IPS DF 4.7 (cell line): Measurements from ENCODE around the gene ACOT11.

Experiments
- DNase-seq: peaks from one replicate; pipeline ENCODE4 v3.0.0-alpha.2; 2013; ENCODE audit warnings: low spot score; ENCODE audit errors: extremely low read depth

Gene ACOT11

DNA sequence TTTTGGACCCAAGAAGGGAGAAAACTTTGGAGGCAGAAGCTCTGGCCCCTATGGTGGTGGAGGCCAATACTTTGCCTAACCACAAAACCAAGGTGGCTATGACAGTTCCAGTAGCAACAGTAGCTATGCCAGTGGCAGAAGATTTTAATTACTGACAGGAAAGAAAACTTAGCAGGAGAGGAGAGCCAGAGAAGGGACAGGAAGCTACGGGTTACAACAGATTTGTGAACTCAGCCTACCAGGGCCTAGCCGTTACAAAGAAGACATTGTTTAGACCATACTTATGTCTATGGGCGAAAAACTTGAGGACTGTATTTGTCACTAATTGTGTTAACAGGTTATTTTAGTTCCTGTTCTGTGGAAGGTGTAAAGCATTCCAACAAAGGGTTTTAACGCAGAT lies 10.4 kb upstream of the ACOT11 start:
- no peak for DNase-seq

DNA sequence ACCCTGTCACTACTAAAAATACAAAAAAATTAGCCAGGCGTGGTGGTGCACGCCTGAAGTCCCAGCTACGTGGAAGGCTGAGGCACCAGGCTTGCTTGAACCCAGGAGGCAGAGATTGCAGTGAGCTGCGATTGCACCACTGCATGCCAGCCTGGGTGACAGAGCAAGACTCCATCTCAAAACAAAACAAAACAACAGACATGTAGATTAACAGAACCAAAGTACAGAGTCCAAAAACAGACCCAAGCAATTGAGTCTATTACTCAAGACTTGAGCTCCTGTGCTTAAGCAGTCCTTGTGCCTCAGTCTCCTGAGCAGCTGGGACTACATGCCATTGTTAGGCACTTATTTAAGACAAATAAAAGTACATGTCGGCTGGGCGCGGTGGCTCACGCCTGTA lies 9.5 kb upstream of the ACOT11 start:
- DNase-seq: no peak

DNA sequence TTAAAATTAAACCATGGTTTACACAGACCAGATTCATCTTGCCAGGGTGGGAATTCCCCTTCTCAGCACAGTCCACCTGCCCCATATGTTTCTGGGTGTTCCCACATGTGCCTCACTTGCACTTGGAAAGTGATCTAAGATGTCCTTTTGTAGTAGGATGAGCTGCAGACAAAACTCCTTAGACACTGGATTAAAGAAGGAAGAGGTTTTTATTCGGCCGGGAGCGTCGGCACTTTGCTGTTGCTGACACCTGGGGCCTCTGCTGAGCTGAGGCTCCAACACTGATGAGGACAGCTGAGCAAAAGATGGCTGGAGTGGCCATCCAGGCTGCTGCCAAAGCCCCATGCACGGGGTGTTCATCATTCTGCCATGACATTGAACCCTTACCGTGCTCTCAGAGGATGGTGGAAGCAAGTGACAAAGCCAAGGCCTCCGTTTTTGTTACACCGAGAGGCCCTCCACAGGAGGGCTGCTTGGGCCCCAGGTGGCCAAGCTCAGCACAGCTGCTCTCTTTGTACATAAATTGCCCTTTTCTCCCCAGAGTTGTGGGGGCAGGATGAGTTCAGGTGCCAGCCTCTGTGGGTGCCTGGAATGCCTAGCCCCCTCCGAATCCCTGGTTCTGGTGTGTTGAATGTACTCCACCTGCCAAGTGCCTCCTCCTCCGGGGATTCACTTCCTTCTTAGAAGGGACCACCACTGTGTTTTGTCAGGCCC lies 7.3 kb upstream of the ACOT11 start:
- no peak for DNase-seq

DNA sequence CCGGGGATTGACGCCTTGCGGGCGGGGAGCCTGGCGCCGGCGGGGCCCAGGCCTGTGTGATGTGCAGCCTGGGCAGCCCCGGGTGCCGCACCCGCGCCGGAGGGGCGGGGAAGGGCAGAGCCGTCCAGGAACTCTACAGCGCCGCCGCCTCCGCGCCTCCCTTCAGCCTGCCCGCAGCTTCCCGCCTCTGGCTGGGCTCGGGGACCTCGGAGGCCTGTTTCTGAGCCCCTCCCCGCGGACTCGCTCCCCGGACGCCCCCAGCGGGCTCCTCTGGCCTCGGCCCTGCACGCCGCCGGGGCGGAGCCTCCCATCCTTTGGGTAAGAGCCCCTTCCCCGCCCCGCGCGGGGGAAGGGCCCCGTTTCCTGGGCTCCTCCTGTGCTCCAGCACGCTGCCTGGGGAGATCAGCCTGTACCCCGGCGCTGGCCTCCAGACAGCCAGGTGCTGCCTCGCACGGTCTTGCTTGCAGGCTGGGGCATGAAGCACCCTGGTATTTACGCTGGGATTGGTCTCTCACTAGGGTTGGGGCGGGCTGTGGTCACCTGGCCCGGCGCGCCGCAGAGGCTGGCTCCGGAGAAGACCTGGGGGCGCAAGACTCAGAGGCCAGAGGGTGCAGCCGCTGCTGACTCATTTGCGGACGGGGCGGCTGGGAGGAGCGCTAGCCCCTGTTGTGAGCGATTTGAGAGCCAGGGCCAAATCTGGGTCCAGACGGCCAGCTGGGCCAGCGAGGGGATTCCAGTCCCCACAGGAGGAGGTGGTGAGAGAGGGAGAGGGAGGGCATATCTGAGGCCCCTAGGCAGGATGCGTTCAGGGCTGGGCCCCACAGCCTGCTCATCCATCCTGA lies 5.7 kb upstream of the ACOT11 start:
- no peak for DNase-seq

DNA sequence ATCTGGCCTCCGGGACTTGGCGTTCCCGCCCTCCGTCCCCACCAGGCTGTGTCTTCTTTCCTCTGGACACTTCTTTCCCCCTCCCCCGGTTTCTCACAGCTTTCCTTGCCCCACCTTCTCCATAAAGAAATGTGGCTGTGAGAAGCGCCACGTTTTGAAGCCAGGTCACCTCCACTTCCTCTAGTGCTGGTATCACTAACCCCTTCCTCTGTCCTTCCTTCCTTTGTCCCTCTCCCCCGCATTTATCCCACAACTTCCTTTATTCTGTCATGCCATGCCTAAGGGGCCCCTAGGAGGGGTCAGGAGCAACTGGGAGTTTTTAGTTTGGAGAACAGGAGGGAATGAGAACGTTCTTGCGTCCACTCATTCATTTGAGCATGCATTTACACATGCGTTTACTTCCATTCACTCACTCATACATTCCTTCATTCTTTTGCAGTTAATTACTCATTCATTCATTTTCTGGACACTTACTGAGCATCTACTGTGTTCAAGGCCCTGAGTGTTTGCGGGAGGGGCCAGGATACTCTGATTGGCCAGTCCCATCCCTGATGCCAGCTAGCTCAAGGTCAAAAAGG lies 5.0 kb upstream of the ACOT11 start:
- DNase-seq: no peak

DNA sequence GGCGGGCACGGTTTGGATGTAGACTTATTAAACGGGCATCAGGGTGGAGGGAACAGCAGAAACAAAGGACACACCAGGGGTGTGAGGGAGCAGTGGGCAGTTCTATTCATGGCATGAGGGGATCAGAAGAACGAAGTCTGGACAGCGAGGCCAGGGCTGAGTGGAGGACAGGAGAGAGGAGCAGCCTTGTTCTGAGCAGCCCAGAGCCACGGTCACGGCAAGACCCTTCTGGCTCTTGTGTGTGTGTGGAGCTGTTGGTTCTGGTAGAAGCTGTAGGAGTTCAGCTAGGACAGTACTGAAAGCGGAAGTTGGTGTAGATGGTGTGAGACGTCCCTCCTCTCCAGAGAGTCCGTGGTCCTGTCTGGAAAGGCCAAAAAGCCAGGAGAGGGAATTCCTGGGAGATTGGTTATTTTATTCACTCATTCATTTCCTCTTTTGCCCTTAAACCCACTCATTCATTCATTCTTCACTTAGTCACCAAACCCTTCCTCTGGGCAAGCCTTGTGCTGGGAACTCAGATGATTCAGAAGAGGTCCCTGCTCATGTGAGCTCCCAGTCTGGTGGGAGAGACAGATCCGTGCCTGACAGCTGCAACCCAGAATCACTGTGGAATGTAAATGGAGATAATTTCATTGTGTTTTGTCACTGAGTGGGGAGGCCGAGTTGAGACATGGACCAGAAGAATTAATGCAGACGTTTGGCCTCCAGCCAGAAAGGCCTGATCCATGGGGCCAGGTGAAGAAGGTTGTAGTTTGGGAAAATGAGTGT lies 4.1 kb upstream of the ACOT11 start:
- no peak for DNase-seq

DNA sequence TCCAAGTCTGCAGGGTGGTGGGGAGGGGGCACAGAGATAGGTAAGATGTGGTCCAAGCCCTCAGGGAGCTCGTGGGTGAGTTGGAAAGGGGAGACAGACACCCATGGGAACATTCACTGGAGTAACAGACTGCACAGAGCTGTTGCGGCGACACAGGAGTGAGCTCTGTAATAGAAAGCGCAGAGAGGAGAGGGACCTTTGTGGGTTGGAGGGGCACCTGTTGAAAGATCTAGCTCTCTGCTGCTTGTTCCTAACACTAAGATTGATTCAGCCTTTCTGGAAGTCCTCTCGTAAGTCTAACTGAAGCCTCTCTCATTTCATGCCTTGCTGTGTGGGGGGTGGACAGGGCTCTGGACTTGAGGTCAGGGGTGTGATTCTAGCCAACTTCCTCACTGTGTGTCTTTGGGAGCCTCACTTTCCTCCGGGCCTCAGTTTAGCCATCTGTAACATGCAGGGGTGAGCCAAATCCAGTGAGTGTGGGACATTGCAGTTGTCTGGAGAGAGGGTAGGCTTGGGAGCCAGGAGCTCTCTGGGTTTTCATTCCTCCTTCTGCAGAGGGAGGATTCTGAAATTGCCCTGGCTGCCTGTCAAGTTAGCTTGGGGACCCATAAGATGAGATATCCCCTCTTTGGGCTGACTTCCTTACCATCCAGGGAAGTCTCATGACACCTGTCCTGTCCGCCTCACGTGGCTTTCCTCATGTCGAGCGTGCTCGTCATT lies 2.0 kb upstream of the ACOT11 start:
- no peak for DNase-seq

DNA sequence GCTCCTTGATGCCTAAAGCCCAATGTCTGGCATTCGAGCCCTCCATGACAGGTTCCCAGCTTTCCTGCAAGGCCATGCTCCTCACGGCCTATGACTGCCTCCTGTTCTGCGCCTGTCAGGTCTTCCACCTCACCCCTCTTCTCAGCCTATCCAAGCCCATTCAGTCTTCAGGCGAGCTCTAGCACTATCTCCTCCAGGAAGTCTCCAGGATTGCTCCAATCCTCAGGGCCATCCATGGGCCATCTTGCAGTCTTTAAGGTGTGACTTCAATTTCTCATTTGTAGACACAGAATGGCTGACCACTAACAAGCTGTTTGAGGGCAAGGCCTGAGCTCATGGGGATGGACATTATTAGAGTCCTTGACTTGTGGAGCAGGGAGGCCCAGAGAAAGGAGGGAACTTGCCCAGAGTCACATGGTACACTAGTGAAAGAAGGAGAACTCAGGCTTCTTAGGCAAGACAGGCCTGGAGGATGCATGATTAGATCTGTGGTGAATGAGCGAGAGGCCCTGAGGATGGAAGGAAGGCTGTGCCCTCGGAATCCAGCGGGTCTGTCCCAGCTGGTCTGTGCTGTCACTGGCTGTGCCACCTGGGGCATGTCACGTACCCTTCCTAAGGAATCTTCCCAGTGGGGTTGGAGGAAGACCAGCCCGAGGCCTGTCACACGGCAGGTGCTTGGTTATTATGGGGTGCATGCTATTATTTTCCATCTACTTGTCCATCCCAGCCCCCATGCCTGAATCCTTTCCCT lies 1.2 kb upstream of the ACOT11 start:
- no peak for DNase-seq

DNA sequence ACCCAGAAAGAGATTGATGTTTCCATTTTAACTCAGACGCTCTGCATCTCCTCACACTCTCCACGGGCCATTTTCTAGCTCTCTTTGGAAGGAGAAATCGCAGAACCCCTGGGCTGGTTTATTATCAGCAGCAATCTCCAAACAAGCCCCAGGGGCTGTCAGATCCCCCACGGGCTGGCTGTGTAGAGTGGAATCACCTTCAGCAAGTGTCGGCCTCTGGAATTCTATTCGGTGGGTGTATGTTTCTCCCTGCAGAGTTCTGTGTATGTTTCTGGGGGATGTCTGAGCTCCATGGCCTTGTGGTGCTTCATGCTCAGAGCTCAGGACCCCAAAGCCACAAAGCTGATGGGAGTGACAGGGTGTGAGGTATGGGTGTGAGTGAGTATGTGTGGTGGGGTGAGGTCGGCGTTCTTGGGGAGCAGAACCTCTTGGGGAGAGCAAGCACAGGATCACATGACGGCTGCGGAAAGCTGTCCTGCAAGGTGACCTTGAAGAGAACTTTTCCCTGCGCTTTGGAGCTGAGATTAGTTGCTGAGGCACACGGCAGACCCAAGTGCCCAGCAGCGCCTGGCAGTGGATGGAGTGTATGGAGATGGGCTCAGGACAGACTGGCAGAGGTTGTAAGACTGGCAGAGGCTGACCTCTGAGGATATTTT lies 489 bp downstream of the ACOT11 start:
- no peak for DNase-seq

DNA sequence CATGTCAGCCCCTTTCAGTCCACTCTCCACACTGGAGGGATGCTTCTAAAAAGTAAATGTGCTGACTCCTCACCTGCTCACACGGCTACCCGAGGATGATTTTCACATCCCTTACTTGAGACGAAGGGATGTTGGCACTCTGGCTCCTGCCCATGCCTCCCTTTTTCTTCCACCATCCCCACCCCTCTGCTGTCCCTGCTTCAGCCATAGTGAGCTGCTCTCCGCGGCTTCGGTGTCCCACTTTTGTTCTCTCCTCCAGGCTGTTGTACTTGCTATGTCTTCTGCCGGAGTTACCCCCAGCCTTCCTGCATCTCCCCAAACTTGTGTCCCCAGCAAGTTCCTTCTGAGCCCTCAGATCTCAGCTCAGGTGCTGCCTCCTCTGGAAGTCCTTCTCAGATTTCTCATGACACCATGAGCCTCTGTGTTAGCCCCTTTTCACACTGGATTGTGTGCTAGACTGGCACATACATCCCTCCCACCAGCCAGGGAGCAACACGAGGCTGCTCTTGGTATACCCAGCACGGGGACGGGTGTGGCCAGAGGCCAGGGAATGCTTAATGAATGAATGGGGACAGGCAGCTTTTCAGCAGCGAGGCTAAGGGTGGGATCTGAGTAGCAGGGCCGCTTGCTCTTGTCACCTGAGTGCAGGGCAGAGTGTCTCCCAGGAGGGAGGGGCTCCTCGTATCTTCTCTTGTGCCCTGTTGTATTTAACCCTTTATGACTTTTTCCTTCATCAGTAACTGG lies 1.3 kb downstream of the ACOT11 start:
- DNase-seq: no peak

DNA sequence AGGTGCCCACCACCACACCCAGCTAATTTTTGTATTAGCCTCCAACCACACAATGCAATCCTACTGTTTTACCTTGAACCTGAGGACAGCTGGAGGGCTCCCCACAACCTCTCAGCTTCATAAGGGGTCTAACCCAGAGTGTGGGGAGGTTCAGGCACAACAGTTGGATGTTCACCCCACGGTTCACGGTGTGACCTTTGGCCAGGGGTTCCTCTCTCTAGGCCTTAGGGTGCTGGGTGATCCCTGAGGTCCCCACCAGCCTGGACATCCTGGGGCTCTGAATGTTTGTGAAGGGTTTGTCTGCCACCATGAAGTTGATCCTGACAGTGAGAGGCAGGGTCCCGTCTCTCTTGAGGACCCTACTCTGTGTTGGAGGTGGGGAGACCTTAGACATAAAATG lies 3.9 kb downstream of the ACOT11 start:
- DNase-seq: no peak

DNA sequence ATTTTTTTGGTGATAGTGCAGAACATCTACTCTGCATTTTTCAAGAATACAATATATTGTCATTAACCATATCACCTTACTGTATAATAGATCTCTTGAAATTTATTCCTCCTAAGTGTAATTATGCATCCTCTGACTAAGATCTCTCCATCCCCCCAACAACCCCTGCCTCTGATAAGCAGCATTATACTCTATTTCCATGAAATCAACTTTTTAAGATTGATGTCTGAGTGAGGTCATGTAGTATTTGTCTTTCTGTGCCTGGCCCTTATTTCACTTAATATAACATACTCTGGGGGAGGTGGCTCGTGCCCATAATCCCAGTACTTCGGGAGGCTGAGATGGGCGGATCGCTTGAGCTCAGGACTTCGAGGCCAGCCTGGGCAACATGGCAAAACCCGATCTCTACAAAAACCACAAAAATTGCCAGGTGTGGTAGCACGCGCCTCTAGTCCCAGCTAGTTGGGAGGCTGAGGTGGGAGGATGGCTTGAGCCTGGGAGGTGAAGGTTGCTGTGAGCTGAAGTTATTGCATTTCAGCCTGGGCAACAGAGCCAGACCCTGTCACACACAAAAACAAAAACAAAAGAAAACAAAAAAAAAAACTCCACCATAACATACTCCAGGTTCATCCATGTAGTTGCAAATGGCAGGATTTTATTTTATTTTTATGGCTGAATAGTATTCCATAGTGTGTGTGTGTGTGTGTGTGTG lies 5.7 kb downstream of the ACOT11 start:
- no peak for DNase-seq

DNA sequence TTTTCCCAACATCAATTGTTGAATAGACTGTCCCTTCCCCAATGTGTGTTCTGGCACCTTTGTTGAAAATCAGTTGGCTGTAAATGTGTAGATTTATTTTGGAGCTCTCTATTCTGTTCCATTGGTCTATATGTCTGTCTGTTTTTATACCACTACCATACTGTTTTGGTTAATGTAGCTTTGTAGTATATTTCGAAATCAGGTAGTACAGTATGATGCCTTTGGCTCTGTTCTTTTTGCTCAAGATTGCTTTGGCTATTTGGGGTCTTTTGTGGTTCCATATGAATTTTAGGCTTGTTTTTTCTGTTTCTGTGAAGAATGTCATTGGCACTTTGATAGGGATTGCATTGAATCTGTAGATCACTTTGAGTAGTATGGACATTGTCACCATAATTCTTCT lies 8.1 kb downstream of the ACOT11 start:
- no peak for DNase-seq

DNA sequence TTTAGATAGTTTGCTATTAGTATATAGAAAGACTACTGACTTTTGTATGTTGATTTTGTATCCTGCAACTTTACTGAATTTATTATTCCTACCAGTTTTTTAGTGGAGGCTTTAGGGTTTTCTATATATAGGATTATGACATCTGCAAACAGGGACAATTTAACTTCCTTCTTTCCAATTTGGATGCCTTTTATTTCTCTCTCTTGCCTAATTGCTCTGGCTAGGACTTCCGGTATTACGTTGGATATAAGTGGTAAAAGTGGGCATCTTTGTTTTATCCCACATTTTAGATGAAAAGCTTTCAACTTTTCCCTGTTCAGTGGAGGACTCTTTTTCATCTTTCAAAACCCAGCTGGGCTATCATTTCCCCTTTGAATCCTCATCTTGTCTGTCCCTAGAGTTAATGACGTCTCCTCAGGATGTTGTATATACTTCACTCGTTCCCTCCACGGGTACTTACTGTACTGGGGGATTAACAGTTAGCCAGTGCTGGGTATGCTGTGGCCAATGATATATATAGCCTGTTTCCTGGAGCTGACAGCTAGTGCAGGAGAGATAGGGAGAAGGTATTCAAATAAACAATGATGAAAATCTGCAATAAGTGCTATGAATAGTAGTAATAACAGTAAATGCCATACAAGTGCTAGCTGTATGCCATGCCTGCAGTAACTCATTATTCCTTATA lies 9.8 kb downstream of the ACOT11 start:
- no peak for DNase-seq

DNA sequence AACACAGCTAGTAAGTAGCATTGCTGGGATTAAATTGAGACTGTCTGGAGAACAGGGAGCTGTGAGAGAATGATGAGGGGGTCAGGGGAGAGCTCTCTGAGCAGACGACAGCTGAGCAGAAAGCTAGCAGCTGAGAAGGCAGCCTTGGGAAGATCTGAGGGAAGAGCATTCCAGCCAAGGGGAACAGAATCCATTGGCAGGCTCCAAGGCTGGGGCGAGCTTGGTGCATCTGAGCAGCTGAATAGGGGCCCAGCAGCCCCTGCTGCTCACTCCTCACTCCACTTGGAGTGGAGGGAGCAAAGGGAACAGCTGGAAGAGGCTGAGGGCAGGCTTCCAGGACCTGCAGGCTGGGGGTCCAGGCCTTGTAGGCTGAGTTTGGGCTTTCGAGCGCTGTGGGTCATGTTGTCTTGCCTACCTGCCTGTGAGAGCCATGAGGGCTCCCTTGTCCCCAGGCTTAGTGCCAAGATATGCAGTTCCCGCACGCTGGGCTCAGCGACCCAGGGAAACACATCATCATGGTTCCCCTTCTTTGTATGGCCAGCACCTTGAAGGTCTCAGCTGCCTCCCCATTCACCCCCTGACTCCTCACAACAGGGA lies 10.5 kb downstream of the ACOT11 start:
- no peak for DNase-seq

DNA sequence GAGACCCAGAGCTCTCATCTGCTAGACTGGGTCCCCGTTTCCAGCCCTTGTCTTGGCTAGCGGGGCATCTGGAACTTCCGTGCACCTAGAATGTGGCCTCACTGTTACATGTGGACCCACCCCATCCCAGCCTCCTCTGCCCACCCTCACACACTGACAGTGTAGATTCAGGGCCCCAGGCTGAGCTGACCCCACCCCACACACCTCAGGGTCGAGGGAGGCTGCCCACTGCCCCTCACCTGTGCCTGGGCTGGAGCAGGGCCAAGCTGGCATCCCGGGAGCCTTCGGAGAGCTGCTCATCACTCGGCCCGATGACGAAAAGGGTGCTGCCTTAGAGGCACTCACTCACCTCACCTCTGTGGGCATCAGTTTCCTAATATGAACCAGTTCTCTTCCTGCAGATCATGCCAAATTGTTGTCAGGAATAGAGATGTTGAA lies 11.1 kb downstream of the ACOT11 start:
- no peak for DNase-seq

DNA sequence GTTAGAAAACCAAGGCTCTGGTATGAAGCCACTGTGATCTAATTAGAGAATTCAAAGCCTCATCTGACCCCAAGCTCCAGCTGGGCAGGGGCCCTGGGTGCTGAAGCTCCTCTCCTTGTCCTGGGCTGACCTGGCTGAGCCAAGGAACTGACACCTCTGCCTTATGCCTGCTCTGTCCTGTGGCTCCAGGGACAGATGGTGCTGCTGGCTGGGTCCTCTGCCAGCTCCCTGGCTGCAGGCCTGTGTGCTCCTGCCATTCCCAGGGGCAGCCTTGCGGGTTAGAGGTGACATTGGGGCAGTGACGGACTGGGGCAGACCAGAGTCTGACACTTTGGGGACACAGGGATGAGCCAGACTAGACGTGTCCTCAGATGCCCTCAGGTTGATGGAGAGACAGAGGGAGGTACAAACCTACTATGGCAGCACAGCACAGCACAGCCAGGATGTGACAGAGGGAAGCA lies 11.8 kb downstream of the ACOT11 start:
- no peak for DNase-seq
